CD4-positive, alpha-beta memory T cell (primary cell): ENCODE measurements around the gene RHBDL1. TPM values are rescaled to one million over a fixed set of nuclear protein-coding genes. Genes with fewer than 3 reads are reported as not detected.

Experiments used
- CTCF ChIA-PET: fragments of 350-600 bp; sonication (Branson Sonifier 250); formaldehyde crosslinking; loops from one replicate; lab custom pipeline; 2021; ENCODE audit warnings: inconsistent platforms; ENCODE audit not compliant: partially characterized antibody; lab: Charles Lee
- POLR2A ChIA-PET: fragments of 350-600 bp; sonication (Branson Sonifier 250); formaldehyde crosslinking; loops from one replicate; lab custom pipeline; 2021; ENCODE audit not compliant: partially characterized antibody; lab: Charles Lee
- DNase-seq, 5 donors: peaks; one replicate each; pipeline versions ENCODE4 v3.0.0 to v3.0.0-alpha.2; 2020 to 2022; ENCODE audit warnings: mixed read lengths in 1 of 5
- H3K27ac ChIP-seq: one replicate; pipeline ENCODE4 v1.7.0; 2013; ENCODE audit warnings: low read depth, low read length
- H3K27me3 ChIP-seq: 2 replicates; pipeline ENCODE4 v1.7.0; 2013; ENCODE audit warnings: mild to moderate bottlenecking, low read length, moderate library complexity; ENCODE audit not compliant: insufficient read depth
- H3K36me3 ChIP-seq: 2 replicates; pipeline ENCODE4 v1.7.0; 2013; ENCODE audit warnings: mild to moderate bottlenecking, low read length, moderate library complexity; ENCODE audit not compliant: insufficient read depth
- H3K4me1 ChIP-seq: 2 replicates; pipeline ENCODE4 v1.7.0; 2013; ENCODE audit warnings: mild to moderate bottlenecking, low read length, moderate library complexity; ENCODE audit not compliant: insufficient read depth
- H3K4me3 ChIP-seq, 2 donors: one replicate each; pipeline ENCODE4 v1.7.0; 2013; ENCODE audit warnings: low read length in 2 of 2, mild to moderate bottlenecking in 1 of 2
- H3K9me3 ChIP-seq, 2 donors: one replicate each; pipeline ENCODE4 v1.7.0; 2013; ENCODE audit warnings: low read length in 2 of 2, control low read depth in 1 of 2; ENCODE audit not compliant: control insufficient read depth in 1 of 2
- H3K27ac Mint-ChIP-seq, 7 donors: one replicate each; pipeline ENCODE4 v1.8.0; 2020 to 2021; ENCODE audit warnings: mixed read lengths in 7 of 7, mild to moderate bottlenecking in 6 of 7, inconsistent platforms in 3 of 7, moderate library complexity in 3 of 7
- H3K27me3 Mint-ChIP-seq, 2 donors: one replicate each; pipeline ENCODE4 v1.8.0; 2020 to 2021; ENCODE audit warnings: mixed read lengths in 2 of 2
- H3K36me3 Mint-ChIP-seq, 2 donors: one replicate each; pipeline ENCODE4 v1.8.0; 2020 to 2021; ENCODE audit warnings: mixed read lengths in 2 of 2, inconsistent platforms in 1 of 2, mild to moderate bottlenecking in 1 of 2
- H3K4me1 Mint-ChIP-seq, 4 donors: one replicate each; pipeline ENCODE4 v1.8.0; 2020 to 2021; ENCODE audit warnings: mixed read lengths in 4 of 4, mild to moderate bottlenecking in 1 of 4
- H3K4me3 Mint-ChIP-seq, 8 donors: one replicate each; pipeline ENCODE4 v1.8.0; 2020 to 2021; ENCODE audit warnings: mixed read lengths in 8 of 8, mild to moderate bottlenecking in 7 of 8, moderate library complexity in 6 of 8, inconsistent platforms in 3 of 8
- H3K9me3 Mint-ChIP-seq, 8 donors: one replicate each; pipeline ENCODE4 v1.8.0; 2020 to 2021; ENCODE audit warnings: mixed read lengths in 8 of 8, mild to moderate bottlenecking in 5 of 8, inconsistent platforms in 3 of 8, moderate library complexity in 1 of 8
- intact Hi-C: fragments of 100-400 bp; cut with micrococcal nuclease; formaldehyde crosslinking; loops from one replicate; pipeline ENCODE4 v1.15.1; 2023
- polyA plus RNA-seq, 2 donors: library from polyadenylated mRNA; unstranded; fragments of 300-500 nt; fragmentation: Illumina TruSeq; gene quantifications; one replicate each; pipeline ENCODE4 v1.2.3, GENCODE V29; 2021
- total RNA-seq, 2 experiments: library from RNA; stranded (reverse); gene quantifications; one replicate each; pipeline ENCODE4 v1.2.3, GENCODE V29; 2021

The RHBDL1 gene
- total and polyA plus RNA-seq, 4 experiments from 2014 or later = 2.1 to 2.8 (median 2.3) TPM

DNA sequence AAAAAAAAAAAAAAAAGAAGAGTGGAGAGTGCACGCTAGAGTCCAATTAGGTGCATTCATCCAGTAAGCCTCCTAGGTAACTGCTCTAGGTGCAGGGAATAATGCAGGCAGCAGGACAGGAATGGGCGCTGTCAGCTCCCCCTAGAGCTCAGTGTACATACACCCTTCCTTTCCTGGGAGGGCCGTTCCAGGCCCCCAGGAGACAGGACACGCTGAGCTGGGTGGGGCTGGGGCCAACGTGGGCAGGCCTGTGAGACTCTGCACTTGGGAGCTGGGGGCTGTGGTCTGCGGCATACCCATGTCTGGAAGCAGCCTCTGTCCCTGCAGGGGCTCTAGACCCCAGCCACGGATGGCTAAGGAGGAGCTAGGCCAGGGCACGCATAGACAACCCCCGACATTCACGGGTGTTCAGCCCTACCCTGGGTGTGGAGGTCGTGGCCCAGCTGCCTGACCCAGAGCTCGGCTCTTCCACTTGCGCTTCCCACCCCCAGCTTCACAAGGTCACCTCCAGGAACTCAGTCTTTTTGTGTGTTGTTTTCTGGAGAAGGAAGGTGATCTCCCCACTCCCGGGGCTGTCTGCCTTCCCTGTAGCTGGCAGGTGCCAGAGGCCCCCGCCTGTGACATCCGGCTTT lies 44.5 kb downstream of the RHBDL1 start:
- Mint-ChIP-seq H3K27ac (peak overlapping the region; percentile 47 to 91 (median 84)), H3K36me3 (no peaks in the 10 kb centered on the region), H3K27me3 (no peaks in the 10 kb centered on the region), H3K9me3 (peaks cover 0 to 2% (median 0%) of the 10 kb centered on the region in 8 donors), H3K4me1 (peaks cover 3 to 38% (median 12%) of the 10 kb centered on the region in 4 donors), H3K4me3 (peak overlapping the region; percentile 80 to 88 (median 84))
- ChIA-PET POLR2A (interaction anchor here (0.6 to 12.9 kb wide), 10 partner anchors 10 to 99 kb away, joined by 3 to 166 read pairs (median 5); partner anchors contain the start of genes CHTF18, CIAO3, RHBDL1 and RPUSD1), CTCF (interaction anchor here (1.0 to 4.5 kb wide), 8 partner anchors 8 to 21 kb away, joined by 3 to 27 read pairs (median 4); partner anchors contain the start of gene CIAO3)
- no peaks in the 10 kb centered on the region for H3K27me3 ChIP-seq
- no peaks in the 10 kb centered on the region for H3K9me3 ChIP-seq
- intact Hi-C loops = no loop called here
- H3K36me3 ChIP-seq = no peaks in the 10 kb centered on the region
- peak overlapping the region; percentile 42 to 60 for H3K4me3 ChIP-seq
- peak overlapping the region; percentile 40 for H3K27ac ChIP-seq
- peaks cover 34% of the 10 kb centered on the region for H3K4me1 ChIP-seq
- DNase-seq = peak in 1 of 5 donors; percentile 22

DNA sequence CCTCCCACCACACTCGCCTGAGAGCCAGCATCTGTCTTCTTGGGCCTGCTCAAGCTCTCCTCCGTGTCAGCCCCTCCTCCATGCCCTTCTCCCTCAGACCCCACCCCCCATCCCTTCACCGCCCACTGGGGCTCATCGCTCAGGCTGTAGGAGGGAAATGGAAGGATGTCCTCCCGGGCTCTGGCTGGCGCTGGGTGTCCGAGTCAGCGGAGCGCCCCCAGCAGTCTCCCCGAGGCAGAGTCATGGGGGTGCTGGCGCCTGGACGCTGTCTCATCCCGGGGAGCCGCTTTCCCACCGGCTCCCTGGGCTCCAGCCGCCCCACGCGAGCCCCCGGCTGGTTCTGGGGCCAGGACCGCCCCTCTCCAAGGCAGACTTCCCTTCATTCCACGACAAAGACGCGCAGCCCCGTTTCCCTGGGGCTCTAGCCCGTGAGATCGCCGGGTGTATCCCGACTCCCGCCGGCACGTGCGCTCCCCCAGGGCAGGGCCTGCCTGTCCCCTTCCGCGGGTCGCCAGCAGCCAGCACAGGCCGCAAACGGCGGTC lies 45.0 kb downstream of the RHBDL1 start:
- peak overlapping the region; percentile 40 for H3K27ac ChIP-seq
- H3K4me1 ChIP-seq = peaks cover 34% of the 10 kb centered on the region
- H3K4me1 Mint-ChIP-seq = peaks cover 3 to 38% (median 12%) of the 10 kb centered on the region in 4 donors
- intact Hi-C loops = no loop called here
- ChIA-PET CTCF (interaction anchor here (0.9 to 4.5 kb wide), 10 partner anchors 8 to 64 kb away, joined by 3 to 27 read pairs (median 4); partner anchors contain the start of gene CIAO3), POLR2A (interaction anchor here (0.6 to 12.9 kb wide), 15 partner anchors 6 to 99 kb away, joined by 3 to 166 read pairs (median 5); partner anchors contain the start of genes CHTF18, CIAO3, METRN and RHBDL1)
- H3K27me3 ChIP-seq = no peaks in the 10 kb centered on the region
- peak overlapping the region; percentile 42 to 60 for H3K4me3 ChIP-seq
- H3K27me3 Mint-ChIP-seq = no peaks in the 10 kb centered on the region
- H3K4me3 Mint-ChIP-seq = peak overlapping the region; percentile 80 to 88 (median 84)
- H3K27ac Mint-ChIP-seq = peak overlapping the region in 6 of 7 donors; percentile 54 to 91 (median 84)
- H3K36me3 Mint-ChIP-seq = no peaks in the 10 kb centered on the region
- no peaks in the 10 kb centered on the region for H3K36me3 ChIP-seq
- peak in 1 of 5 donors; percentile 31 for DNase-seq
- no peaks in the 10 kb centered on the region for H3K9me3 ChIP-seq
- H3K9me3 Mint-ChIP-seq = peaks cover 0 to 2% (median 0%) of the 10 kb centered on the region in 8 donors

DNA sequence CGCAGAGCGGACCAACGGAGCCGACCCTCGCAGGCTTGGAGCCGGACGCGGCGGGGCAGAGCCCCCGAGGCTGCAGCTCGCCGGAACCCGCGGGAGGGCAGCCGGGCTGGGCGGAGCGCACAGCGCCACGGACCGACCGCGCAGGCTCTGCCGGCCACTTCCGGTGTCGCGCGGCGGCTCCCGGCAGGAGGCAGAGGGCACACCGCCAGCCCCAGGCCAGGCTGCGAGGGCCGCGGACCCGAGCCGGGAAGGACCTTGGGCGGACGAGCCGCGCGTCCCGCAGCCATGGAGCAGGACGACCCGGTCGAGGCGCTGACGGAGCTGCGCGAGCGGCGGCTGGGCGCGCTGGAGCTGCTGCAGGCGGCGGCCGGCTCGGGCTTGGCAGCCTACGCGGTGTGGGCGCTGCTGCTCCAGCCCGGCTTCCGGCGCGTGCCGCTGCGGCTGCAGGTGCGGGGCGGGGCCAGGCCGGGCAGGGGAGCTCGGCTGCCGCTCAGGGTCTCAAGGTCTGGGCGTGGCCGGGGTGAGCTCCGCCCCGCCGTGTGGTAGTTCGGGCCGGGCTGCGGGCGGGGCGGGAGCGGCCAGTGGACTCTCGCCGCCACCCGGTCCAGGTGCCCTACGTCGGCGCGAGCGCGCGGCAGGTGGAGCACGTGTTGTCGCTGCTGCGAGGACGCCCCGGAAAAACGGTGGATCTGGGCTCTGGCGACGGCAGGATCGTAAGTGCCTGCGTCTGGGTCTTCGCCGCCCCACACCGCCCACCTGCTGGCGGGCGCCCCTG lies 45.7 kb downstream of the RHBDL1 start, which contains the start of gene ANTKMT:
TSS of gene ANTKMT (plus strand) at position 157 of the 775 bp plus-strand sequence. CDS start at position 286, 129 bp downstream.
- peak within 1 kb of the TSS; percentile 42 to 60 for H3K4me3 ChIP-seq
- peak within 1 kb of the TSS; percentile 47 for H3K27ac ChIP-seq
- intact Hi-C loops = no loop called here
- peak within 1 kb of the TSS; percentile 47 to 91 (median 84) for H3K27ac Mint-ChIP-seq
- H3K4me3 Mint-ChIP-seq = peak within 1 kb of the TSS; percentile 80 to 88 (median 84)
- H3K4me1 Mint-ChIP-seq = peaks cover 3 to 33% (median 12%) of the 10 kb centered on the region in 4 donors
- no peaks in the 10 kb centered on the region for H3K27me3 Mint-ChIP-seq
- peaks cover 30% of the 10 kb centered on the region for H3K4me1 ChIP-seq
- no peaks in the 10 kb centered on the region for H3K36me3 Mint-ChIP-seq
- DNase-seq = peak; percentile 71 to 79 (median 77)
- H3K9me3 ChIP-seq = no peaks in the 10 kb centered on the region
- peaks cover 0 to 2% (median 0%) of the 10 kb centered on the region in 8 donors for H3K9me3 Mint-ChIP-seq
- H3K27me3 ChIP-seq = no peaks in the 10 kb centered on the region
- POLR2A ChIA-PET = interaction anchor here (0.7 to 12.9 kb wide), 15 partner anchors 7 to 98 kb away, joined by 3 to 166 read pairs (median 5); partner anchors contain the start of genes CHTF18, CIAO3, METRN and RHBDL1
- no peaks in the 10 kb centered on the region for H3K36me3 ChIP-seq
- CTCF ChIA-PET = interaction anchor here (0.9 to 4.5 kb wide), 6 partner anchors 9 to 64 kb away, joined by 3 to 27 read pairs (median 5); partner anchors contain the start of gene CIAO3

DNA sequence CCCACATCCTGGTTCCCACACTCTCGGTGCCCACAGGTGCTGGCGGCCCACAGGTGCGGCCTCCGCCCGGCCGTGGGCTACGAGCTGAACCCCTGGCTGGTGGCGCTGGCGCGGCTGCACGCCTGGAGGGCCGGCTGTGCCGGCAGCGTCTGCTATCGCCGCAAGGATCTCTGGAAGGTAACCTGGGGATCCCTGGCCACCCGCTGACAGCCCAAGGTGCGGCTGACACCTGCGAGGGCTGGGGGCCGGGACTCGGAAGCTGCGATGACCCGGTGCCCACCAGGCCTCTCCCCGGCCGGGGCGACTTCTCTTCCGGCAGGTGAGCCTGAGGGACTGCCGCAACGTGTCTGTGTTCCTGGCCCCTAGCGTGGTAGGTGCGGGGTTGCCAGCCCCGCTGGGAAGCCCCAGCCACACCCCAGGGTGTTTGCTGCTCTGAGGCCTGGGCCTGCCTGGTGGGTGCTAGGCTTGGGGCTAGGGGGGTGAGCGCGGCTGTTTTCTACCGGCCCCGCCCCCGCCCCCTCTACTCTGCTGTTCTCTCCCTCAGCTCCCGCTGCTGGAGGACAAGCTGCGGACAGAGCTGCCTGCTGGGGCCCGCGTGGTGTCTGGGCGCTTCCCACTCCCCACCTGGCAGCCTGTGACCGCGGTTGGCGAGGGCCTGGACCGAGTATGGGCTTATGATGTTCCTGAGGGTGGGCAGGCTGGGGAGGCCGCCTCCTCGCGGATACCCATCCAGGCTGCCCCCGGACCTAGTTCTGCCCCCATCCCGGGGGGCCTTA lies 46.5 kb downstream of the RHBDL1 start:
- intact Hi-C loops = no loop called here
- H3K9me3 ChIP-seq = no peaks in the 10 kb centered on the region
- H3K36me3 ChIP-seq = no peaks in the 10 kb centered on the region
- no peaks in the 10 kb centered on the region for H3K27me3 ChIP-seq
- H3K27me3 Mint-ChIP-seq = no peaks in the 10 kb centered on the region
- peaks cover 0 to 2% (median 0%) of the 10 kb centered on the region in 8 donors for H3K9me3 Mint-ChIP-seq
- H3K4me3 Mint-ChIP-seq = peak overlapping the region in 6 of 8 donors; percentile 7 to 68 (median 51)
- DNase-seq = no peak
- ChIA-PET POLR2A (interaction anchor here (0.6 to 12.9 kb wide), 13 partner anchors 7 to 238 kb away, joined by 3 to 166 read pairs (median 5); partner anchors contain the start of genes CHTF18, CIAO3, METRN and RHBDL1), CTCF (interaction anchor here (0.9 to 4.5 kb wide), 6 partner anchors 10 to 63 kb away, joined by 3 to 27 read pairs (median 5); partner anchors contain the start of gene CIAO3)
- H3K36me3 Mint-ChIP-seq = no peaks in the 10 kb centered on the region
- H3K4me1 ChIP-seq = peaks cover 32% of the 10 kb centered on the region
- peak overlapping the region; percentile 47 for H3K27ac ChIP-seq
- H3K4me1 Mint-ChIP-seq = peaks cover 3 to 29% (median 12%) of the 10 kb centered on the region in 4 donors
- H3K4me3 ChIP-seq = peak overlapping the region in 1 of 2 donors; percentile 60
- peak overlapping the region in 3 of 7 donors; percentile 7 to 72 (median 27) for H3K27ac Mint-ChIP-seq

DNA sequence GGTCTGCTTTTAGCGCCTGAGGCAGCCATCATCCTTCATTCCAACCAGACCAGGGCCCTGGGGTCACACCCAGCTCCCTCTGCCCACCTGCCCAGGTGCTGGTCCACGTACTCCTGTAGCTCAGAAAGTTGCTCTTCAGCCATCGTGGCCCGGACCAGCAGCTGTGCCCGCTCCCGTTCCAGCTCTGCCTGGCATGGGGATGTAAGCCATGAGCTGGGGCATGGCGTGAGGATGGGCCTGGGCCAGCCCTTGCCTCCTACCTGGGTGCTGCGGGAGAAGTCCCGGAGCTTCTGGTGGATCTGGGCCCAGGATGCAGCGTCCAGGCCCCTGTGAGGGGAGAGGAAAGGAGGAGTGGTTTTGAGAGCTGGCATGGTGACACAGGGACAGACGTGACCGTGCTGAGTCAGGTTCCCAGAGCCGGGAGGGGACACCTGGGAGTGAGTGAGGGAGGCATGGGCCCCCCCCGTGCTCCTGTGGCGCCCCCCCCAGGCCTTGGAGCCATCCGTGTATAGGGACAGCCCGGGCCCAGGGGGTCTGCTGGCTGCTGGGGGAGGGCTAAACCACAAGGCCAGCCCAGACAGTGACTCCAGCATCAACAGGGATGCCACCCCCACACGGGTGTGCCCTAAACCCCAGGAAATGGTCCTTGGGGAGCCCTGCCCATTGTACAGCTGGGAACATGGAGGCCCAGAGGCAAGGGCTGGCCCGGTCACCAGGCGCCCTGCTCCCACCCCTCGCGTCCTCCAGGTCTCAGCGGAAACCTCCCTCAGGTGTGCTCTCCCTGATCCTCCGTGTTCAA lies 47.6 kb downstream of the RHBDL1 start:
- Histone ChIP-seq H3K4me1 (peaks cover 37% of the 10 kb centered on the region), H3K4me3 (no peak overlapping the region), H3K27ac (no peak overlapping the region), H3K27me3 (no peaks in the 10 kb centered on the region), H3K36me3 (no peaks in the 10 kb centered on the region), H3K9me3 (no peaks in the 10 kb centered on the region)
- ChIA-PET CTCF (interaction anchor here (1.3 to 4.5 kb wide), 3 partner anchors 9 to 62 kb away, joined by 3 to 27 read pairs (median 14); partner anchors contain the start of gene CIAO3), POLR2A (interaction anchor here (8.8 to 12.9 kb wide), 2 partner anchors 8 to 30 kb away, joined by 71 to 166 read pairs; partner anchors contain the start of genes METRN and WDR24)
- Mint-ChIP-seq H3K27me3 (no peaks in the 10 kb centered on the region), H3K4me3 (peak overlapping the region in 3 of 8 donors; percentile 25 to 48 (median 34)), H3K27ac (peak overlapping the region in 5 of 7 donors; percentile 6 to 86 (median 52)), H3K36me3 (no peaks in the 10 kb centered on the region), H3K9me3 (peaks cover 0 to 2% (median 0%) of the 10 kb centered on the region in 8 donors), H3K4me1 (peaks cover 3 to 29% (median 12%) of the 10 kb centered on the region in 4 donors)
- no peak for DNase-seq
- intact Hi-C loops = no loop called here
